ENCODE measurements around the gene PRPF19. TPM values are rescaled to one million over a fixed set of nuclear protein-coding genes. Genes with fewer than 3 reads are reported as not detected.

The PRPF19 gene
- total and polyA plus RNA-seq, 9 of the 15 experiments (the other 6 are each of a cell fraction or from before 2014, with no cell fraction given): 9.4 to 212 (median 73.2) TPM

- TF ChIP-seq CLOCK (CRISPR knock-in tag; IDR thresholded peaks at IDR 0.05; ENCODE audit: borderline replicate concordance): no peak
Observed at GRCh38 chr11:60935676-60936442, 29.5 kb upstream of the PRPF19 start (continued).

- Histone ChIP-seq H3K4me3 (no peak overlapping the region), H3K9me1 (ENCODE audit: control insufficient read depth, insufficient read depth, low read length) (no peaks in the 10 kb centered on the region), H3K4me2 (ENCODE audit: insufficient read depth, low read length) (no peak overlapping the region), H3K36me3 (ENCODE audit: control insufficient read depth, insufficient read depth, low read length) (no peaks in the 10 kb centered on the region), H4K20me1 (replicated peaks; ENCODE audit: control insufficient read depth, insufficient read depth, low read length) (peaks cover 23% of the 10 kb centered on the region), H3K27ac (ENCODE audit: extremely low read depth, low read depth, low read length) (no peak overlapping the region), H3K9me3 (replicated peaks; ENCODE audit: control insufficient read depth, insufficient read depth, low read depth, low read length) (no peaks in the 10 kb centered on the region), H3K4me1 (replicated peaks in 1 of 2; ENCODE audit: control insufficient read depth in 2 of 2, insufficient read depth in 2 of 2, low read length in 2 of 2) (peaks cover 0 to 24% of the 10 kb centered on the region in 2 experiments; a peak in 1 of 5 replicates), H2AFZ (ENCODE audit: low read depth, low read length) (no peak overlapping the region), H3K79me2 (ENCODE audit: control insufficient read depth, insufficient read depth, low read length) (no peaks in the 10 kb centered on the region), H3K27me3 (ENCODE audit: control insufficient read depth in 2 of 2, insufficient read depth in 2 of 2, low read length in 2 of 2) (peaks cover 69 to 93% of the 10 kb centered on the region in 2 experiments), H3K9ac (ENCODE audit: insufficient read depth in 1 of 2, low read depth in 2 of 2, low read length in 2 of 2) (no peak overlapping the region)
- DNase-seq (ENCODE audit: extremely low read depth in 1 of 4, low spot score in 3 of 4) (no peak), ATAC-seq (no peak), FAIRE-seq (no peak)
- WGBS (ENCODE audit: insufficient coverage, low coverage, missing lambda C conversion rate): 5% methylated on average over 19 of the region's 21 CpGs
- ChIA-PET POLR2A (interaction anchor here (1.1 kb wide), 1 partner anchor 17 kb away, joined by 3 read pairs; no protein-coding TSS in a partner anchor), CTCF (ENCODE audit: low intra/inter-chr PET ratio) (no interaction called here)
- in situ Hi-C loops (cut with MboI) (no loop called here), intact Hi-C loops (cut with micrococcal nuclease) (no loop called here)
- no TSS peak for BruUV-seq (replicated peaks)
- TF ChIP-seq TRIM25 (IDR thresholded peaks at IDR 0.05; ENCODE audit: borderline replicate concordance): no peak
- TF ChIP-seq HIVEP1 (CRISPR knock-in tag; IDR thresholded peaks at IDR 0.05): no peak
- TF ChIP-seq ZNF239 (CRISPR knock-in tag; IDR thresholded peaks at IDR 0.05): no peak
- no peak for TF ChIP-seq ZNF274 (IDR thresholded peaks at IDR 0.05; ENCODE audit: borderline replicate concordance, low read depth, low read length)
- no peak for TF ChIP-seq E2F1 (CRISPR knock-in tag; IDR thresholded peaks at IDR 0.05)
- TF ChIP-seq RNF2 (IDR thresholded peaks at IDR 0.05): no peak
- TF ChIP-seq SIX5 (IDR thresholded peaks at IDR 0.05; ENCODE audit: borderline replicate concordance in 1 of 2, insufficient read depth in 1 of 2, low read depth in 1 of 2, low read length in 2 of 2): no peak
- TF ChIP-seq GATAD2B (IDR thresholded peaks at IDR 0.05; ENCODE audit: borderline replicate concordance): no peak
- TF ChIP-seq ZBTB2 (IDR thresholded peaks at IDR 0.05): no peak
Observed at GRCh38 chr11:60934790-60935605, 28.6 kb upstream of the PRPF19 start.
